Activated CD8-positive, alpha-beta memory T cell treated with anti-CD3 and anti-CD28 coated beads, Interleukin-2, amount 10 ng/mL, durations not matched to agents 7 days and 5 days (primary cell): Measurements from ENCODE around the gene EIPR1. TPM values are rescaled to one million over a fixed set of nuclear protein-coding genes. Genes with fewer than 3 reads are reported as not detected.

ENCODE experiments used
- ATAC-seq: fragments of 150-1000 bp; cut with Tn5 transposase; one replicate; pipeline ENCODE4 v1.10.0; 2021; ENCODE audit warnings: moderate library complexity
- CTCF ChIA-PET: fragments of 350-600 bp; sonication (Branson Sonifier 250); formaldehyde crosslinking; loops from one replicate; lab custom pipeline; 2021; ENCODE audit warnings: antibody characterized with exemption; lab: Charles Lee
- DNase-seq: peaks from one replicate; pipeline ENCODE4 v3.0.0-alpha.2; 2020
- H3K27ac Mint-ChIP-seq: one replicate; pipeline ENCODE4 v1.8.0; 2021; ENCODE audit warnings: mild to moderate bottlenecking, mixed read lengths
- H3K27me3 Mint-ChIP-seq: one replicate; pipeline ENCODE4 v1.8.0; 2021; ENCODE audit warnings: mixed read lengths
- H3K36me3 Mint-ChIP-seq: one replicate; pipeline ENCODE4 v1.8.0; 2021; ENCODE audit warnings: mild to moderate bottlenecking, mixed read lengths
- H3K4me1 Mint-ChIP-seq: one replicate; pipeline ENCODE4 v1.8.0; 2021; ENCODE audit warnings: mixed read lengths
- H3K4me3 Mint-ChIP-seq: one replicate; pipeline ENCODE4 v1.8.0; 2021; ENCODE audit warnings: mild to moderate bottlenecking, moderate library complexity, mixed read lengths
- H3K9me3 Mint-ChIP-seq: one replicate; pipeline ENCODE4 v1.8.0; 2022; ENCODE audit warnings: low read depth, mixed read lengths
- total RNA-seq, 2 experiments: library from RNA; stranded (reverse); gene quantifications; one replicate each; pipeline ENCODE4 v1.2.3, GENCODE V29; 2021

EIPR1 gene
- total RNA-seq, 2 experiments from 2014 or later = 40.7 to 44.7 TPM

DNA sequence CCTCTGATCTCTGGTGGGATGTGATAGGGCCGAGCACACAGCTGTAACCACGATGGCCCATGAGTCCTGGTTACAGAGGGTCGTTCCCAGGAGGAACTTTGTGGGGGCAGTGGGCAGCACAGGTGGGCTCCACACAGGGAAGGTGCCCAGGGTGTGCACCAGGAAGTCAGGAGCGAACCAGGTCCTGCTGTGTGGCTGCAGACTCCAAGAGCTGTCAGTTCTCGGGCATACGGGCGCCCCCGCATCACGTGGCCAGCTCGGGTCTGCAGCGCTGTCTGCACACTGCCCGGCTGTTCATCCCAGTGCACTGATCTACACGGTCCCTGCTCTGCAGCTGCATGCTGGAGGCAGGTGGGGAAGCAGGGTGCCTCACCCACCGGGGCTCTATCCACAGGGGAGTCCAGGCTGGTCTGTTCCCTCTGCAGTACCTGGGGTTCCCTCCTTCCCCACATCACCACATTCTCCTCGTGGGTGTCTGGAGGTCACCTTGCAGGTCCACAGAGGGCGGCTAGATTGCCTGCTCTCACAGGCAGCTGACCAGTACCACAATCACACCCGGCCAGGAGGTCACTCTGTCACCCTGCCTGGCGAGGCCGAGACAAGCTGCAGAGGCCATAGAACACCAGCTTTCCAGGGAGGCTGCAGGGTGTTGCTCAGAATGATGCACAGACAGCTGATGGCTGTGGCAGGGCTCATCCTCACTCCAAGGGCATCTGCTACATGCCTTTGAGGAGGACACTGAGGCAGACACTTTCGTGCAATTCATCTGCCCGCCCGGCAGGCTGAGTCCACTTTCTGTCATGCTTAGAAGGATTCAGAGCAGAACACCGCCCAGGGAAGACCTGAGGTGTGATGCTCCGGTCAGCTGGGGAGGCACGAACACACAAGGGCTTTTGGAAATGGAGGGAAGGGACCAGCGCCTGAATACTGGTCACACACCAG, 202.7 kb downstream of the EIPR1 start:
- H3K9me3 Mint-ChIP-seq = no peaks in the 10 kb centered on the region
- H3K27ac Mint-ChIP-seq = no peak overlapping the region
- H3K4me3 Mint-ChIP-seq = no peak overlapping the region
- ATAC-seq (no peak), DNase-seq (no peak)
- H3K27me3 Mint-ChIP-seq = no peaks in the 10 kb centered on the region
- CTCF ChIA-PET = no interaction called here
- peaks cover 2% of the 10 kb centered on the region for H3K36me3 Mint-ChIP-seq
- no peaks in the 10 kb centered on the region for H3K4me1 Mint-ChIP-seq

DNA sequence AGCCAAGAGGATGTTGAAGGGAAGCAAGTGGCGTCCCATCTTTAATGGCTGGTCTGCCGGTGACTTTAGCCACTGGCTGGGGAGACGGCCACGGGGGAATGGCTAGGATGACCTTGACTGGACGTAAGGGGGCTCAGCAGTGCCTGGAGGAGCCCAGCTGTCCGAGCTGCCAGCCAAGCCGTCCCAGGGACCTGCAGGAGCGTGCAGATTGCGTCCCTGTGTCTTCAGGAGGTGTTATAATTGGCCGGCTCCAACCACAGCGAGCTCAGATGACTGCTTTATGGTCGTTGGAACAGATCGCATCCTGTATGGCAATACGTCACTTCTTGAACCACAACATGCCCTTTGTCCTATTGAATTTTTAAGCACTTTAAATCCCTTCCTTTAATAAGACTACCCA, 204.6 kb downstream of the EIPR1 start:
- no peak overlapping the region for H3K27ac Mint-ChIP-seq
- CTCF ChIA-PET = no interaction called here
- ATAC-seq = no peak
- H3K27me3 Mint-ChIP-seq = no peaks in the 10 kb centered on the region
- H3K9me3 Mint-ChIP-seq = no peaks in the 10 kb centered on the region
- no peak overlapping the region for H3K4me3 Mint-ChIP-seq
- H3K4me1 Mint-ChIP-seq = peaks cover 2% of the 10 kb centered on the region
- peaks cover 2% of the 10 kb centered on the region for H3K36me3 Mint-ChIP-seq
- no peak for DNase-seq

DNA sequence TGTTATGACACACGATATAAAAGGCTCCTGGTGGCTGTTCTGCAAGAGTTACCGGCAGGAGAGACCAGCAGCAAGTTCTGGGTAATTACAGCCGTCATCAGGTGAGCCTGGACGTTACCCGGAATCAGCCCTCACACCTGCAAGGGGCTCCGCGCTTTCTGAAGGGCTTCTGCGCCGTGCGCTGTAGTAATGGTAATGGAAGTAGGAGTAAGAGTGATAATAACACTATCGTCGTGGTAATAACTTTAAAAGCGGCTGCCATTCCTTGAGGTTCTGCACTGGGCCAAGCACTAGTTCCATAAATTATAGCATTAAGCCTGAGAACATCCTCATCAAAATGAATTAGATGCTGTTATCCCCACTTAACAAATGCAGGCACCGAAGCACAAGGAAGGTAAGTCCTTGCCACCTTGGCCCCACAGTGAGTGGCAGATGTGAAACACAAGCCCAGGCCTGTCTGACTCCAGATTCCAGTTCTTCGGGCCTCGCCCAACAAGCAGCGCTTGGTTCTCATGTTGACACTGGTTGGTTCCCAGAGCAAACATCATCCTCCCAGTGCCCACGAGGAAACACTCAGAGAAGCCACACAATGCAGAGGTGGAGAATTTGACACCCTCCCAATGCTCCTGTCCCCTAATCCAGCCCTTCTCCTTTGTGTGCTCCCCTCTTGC, 205.2 kb downstream of the EIPR1 start:
- ATAC-seq (no peak), DNase-seq (no peak)
- peaks cover 3% of the 10 kb centered on the region for H3K4me1 Mint-ChIP-seq
- H3K4me3 Mint-ChIP-seq = no peak overlapping the region
- no peaks in the 10 kb centered on the region for H3K9me3 Mint-ChIP-seq
- peaks cover 2% of the 10 kb centered on the region for H3K36me3 Mint-ChIP-seq
- H3K27ac Mint-ChIP-seq = no peak overlapping the region
- H3K27me3 Mint-ChIP-seq = no peaks in the 10 kb centered on the region
- CTCF ChIA-PET = no interaction called here

DNA sequence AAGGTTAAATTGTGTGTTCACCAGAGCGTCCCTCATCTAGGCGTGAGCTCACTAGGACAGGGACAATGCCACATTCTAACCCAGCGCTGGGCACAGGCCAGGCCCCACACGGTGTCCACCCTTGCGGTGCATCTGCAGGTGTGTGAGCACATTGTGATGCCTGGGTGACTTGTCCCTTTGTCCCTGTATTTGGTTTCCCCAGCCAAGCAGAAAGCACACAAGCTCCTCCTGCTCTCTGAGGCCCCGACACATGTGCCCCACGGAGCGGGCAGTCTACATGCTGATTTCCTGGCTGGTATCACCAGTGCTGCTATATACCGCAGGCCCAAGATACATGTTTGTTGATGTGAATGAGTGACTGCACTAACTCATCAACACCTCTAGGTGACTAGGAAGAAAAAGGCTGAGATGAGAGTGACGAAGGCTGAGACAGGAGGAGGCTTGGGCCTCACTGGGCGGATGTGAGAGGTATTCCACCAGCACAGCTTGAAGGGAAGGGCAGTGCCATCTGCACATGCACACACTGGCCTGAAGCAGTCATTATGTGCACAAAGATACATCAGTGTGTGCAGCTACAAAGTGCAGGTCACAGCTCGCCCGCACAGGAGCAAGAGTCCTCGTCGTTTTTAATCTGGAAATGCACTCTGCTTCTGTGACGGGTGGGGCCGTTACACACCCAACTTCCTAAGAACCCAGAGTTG, 205.9 kb downstream of the EIPR1 start:
- Mint-ChIP-seq H3K36me3 (peaks cover 5% of the 10 kb centered on the region), H3K4me3 (no peak overlapping the region), H3K27ac (no peak overlapping the region), H3K4me1 (peaks cover 3% of the 10 kb centered on the region), H3K9me3 (no peaks in the 10 kb centered on the region), H3K27me3 (no peaks in the 10 kb centered on the region)
- CTCF ChIA-PET = no interaction called here
- ATAC-seq = no peak
- DNase-seq = no peak

DNA sequence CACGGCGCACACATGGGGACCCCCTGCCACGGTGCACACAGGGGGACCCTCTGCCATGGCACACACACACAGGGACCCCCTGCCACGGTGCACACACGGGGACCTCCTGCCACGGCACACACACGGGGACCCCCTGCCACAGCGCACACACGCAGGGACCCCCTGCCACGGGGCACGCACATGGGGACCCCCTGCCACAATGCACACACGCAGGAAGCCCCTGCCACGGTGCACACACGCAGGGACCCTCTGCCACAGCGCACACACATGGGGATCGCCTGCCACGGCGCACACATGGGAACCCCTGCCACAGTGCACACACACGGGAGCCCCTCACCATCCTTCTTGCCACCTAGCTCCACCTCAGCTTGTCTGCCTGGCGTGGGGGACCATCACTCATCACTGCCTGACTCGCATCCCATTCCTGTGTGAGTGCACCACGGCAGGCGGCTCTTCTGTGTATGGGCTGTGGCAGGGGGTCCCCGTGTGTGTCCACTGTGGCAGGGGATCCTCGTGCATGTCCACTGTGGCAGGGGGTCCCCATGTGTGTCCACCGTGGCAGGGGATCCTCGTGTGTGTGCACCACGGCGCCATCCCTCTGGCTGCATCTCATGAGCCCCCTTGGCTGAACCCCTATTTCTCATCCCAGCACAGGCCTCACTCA, 206.7 kb downstream of the EIPR1 start:
- no peak overlapping the region for H3K27ac Mint-ChIP-seq

DNA sequence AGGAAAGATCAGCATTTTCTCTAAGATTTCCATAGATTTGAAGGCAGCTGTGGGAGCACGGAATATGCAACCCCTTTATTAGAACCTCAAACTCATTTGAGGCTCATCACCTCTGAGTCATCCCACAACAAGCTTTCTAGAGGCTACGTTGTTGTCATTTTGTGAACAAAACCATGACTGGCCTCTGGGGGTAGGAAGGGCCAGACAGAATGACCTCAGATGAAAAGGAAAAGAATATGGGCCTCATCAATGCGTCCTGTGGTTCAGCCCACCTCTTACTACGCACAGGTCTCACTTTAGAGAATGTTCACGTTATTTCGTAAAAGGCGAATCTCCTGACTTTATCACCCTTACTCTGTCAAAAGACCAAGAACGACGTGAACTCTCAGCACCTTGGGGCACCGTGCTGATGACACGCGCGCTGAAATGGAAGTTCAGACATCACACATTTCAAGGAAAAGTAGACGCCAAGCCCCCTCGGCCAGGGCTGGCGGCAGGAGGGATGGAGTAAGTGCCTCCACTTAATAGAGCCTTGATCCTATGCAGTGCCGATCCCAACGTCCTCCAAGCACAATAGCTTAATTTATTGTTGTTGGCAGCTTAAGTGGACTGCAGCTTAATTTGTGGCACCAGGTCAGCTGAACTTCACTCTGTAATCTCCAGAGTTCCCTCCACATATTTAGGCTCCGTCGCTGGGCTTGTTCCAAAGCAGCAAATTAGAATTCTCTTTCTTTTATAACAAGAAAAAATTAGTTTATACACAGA, 208.3 kb downstream of the EIPR1 start:
- H3K9me3 Mint-ChIP-seq = peaks cover 5% of the 10 kb centered on the region
- ATAC-seq (no peak), DNase-seq (no peak)
- no peak overlapping the region for H3K4me3 Mint-ChIP-seq
- no peak overlapping the region for H3K27ac Mint-ChIP-seq
- CTCF ChIA-PET = no interaction called here
- no peaks in the 10 kb centered on the region for H3K27me3 Mint-ChIP-seq
- peaks cover 17% of the 10 kb centered on the region for H3K36me3 Mint-ChIP-seq
- H3K4me1 Mint-ChIP-seq = peaks cover 3% of the 10 kb centered on the region

More for the DNA sequence above, 206.7 kb downstream of the EIPR1 start:
- DNase-seq (no peak), ATAC-seq (no peak)
- Mint-ChIP-seq H3K36me3 (peaks cover 10% of the 10 kb centered on the region), H3K27me3 (no peaks in the 10 kb centered on the region), H3K4me1 (peaks cover 3% of the 10 kb centered on the region), H3K4me3 (no peak overlapping the region), H3K9me3 (no peaks in the 10 kb centered on the region)
- CTCF ChIA-PET = no interaction called here

DNA sequence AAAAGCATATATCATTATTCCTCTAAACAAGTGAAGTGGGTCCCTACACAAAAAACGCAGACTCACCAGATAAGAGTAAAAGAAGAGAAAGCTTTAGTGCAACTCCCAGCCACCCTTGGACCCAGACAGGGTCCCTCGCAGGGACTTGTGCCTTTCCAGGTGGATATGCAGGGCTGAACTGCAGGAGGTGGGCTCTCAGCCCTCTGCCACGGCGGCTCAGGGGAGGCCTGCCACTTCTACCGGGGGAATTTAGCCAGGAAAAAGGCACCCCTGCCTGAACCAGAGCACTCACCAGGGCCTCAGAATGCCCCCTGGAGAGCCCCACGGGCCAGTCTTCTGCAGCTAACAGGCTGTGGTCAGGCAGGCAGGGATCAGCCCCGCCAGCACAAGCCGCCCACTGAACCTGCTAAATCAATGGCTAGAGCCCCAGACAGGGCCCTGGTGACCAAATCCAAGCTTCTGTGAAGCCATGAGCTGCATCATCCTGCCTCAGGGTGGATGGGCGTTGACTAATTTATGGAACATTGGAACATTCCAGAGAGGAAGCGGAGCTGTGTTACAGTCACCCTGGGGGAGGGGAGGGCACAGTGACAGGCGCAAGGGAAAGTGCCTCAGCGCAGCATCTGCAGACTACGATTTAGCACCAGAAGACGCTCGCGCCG, 209.3 kb downstream of the EIPR1 start:
- CTCF ChIA-PET = no interaction called here
- Mint-ChIP-seq H3K27ac (no peak overlapping the region), H3K27me3 (no peaks in the 10 kb centered on the region), H3K4me3 (no peak overlapping the region), H3K36me3 (peaks cover 17% of the 10 kb centered on the region), H3K4me1 (peaks cover 3% of the 10 kb centered on the region), H3K9me3 (peaks cover 7% of the 10 kb centered on the region)
- ATAC-seq = no peak
- DNase-seq = no peak

DNA sequence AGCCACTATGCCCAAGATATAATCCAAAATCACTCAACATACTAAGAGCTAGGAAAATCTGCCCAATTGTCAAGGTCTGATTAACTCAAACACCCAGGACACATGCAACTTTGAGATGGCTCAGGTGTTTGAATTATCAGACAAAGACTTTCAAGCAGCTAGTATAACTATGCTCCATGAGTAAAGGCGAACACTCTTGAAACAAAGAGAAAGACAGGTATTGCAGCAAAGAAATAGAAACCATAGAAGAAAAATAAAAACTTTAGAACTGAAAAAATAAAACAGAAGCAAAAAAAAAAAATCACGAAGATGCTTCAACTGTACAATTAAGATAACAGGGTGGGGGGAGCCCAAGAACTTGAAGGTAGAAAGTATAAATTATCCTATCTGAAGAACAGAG, 214.2 kb downstream of the EIPR1 start:
- CTCF ChIA-PET = no interaction called here
- no peak for DNase-seq
- peaks cover 3% of the 10 kb centered on the region for H3K4me1 Mint-ChIP-seq
- H3K27ac Mint-ChIP-seq = no peak overlapping the region
- peaks cover 21% of the 10 kb centered on the region for H3K36me3 Mint-ChIP-seq
- H3K9me3 Mint-ChIP-seq = peaks cover 11% of the 10 kb centered on the region
- H3K4me3 Mint-ChIP-seq = no peak overlapping the region
- ATAC-seq = no peak
- H3K27me3 Mint-ChIP-seq = no peaks in the 10 kb centered on the region

DNA sequence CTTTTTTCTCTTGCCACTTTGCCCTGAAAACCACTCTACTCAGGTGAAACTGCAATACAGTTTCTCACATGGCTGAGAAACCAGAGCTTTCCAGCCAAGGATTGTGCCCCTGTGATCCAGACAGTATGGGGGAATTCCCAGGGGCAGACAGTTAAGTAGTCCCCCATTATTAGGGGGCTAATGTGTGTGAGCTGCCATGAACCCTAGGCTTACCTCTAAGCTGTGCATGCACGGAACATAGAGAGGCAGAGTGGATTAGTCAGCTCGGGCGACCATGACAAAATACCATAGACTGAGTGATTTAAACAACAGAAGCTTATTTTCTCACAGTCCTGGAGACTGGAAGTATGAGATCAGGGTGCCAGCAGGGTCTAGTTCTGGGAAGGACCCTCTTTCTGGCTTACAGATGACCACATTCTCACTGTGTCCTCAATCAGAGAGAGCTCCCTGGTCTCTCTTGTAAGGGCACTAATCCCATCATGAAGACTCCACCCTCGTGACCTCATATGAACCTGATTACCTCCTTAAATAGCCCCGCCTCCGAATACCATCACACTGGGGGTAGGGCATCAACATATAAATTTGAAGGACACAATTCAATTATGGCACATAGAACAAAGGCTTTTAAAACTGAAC, 215.1 kb downstream of the EIPR1 start:
- CTCF ChIA-PET = no interaction called here
- Mint-ChIP-seq H3K27ac (no peak overlapping the region), H3K9me3 (peaks cover 11% of the 10 kb centered on the region), H3K27me3 (no peaks in the 10 kb centered on the region), H3K4me1 (no peaks in the 10 kb centered on the region), H3K4me3 (no peak overlapping the region), H3K36me3 (peaks cover 23% of the 10 kb centered on the region)
- ATAC-seq (no peak), DNase-seq (no peak)

DNA sequence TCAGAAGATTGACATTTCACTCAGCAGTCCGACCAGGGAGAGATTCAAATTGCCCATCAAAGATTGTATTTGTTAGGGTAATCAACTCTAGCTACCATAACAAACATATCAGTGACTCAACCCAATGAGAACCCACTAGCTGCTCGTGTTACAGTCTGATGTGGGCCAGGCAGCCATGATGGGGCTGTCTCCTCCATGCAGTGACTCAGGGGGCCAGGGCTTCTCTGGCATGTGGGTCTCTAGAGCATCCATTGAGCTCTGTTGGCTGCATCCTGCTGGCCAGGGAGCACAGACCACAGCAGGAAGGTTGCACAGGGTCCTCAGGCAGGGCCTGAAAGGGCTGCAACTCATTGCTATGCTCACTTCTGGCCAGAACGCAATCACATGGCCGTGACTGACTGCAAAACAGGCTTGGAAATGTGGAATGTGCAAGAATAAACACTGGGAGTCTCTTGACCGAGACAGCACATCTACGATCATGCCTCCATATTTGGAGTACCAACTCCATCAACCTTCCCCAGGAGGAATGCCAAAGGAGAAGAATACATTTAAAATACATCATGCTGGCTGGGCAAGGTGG, 216.8 kb downstream of the EIPR1 start:
- Mint-ChIP-seq H3K4me3 (no peak overlapping the region), H3K4me1 (no peaks in the 10 kb centered on the region), H3K9me3 (peaks cover 11% of the 10 kb centered on the region), H3K27me3 (no peaks in the 10 kb centered on the region), H3K36me3 (peaks cover 14% of the 10 kb centered on the region), H3K27ac (no peak overlapping the region)
- DNase-seq (no peak), ATAC-seq (no peak)
- CTCF ChIA-PET = interaction anchor here (0.6 kb wide), 1 partner anchor 36 kb away, joined by 3 read pairs; no protein-coding TSS in a partner anchor

DNA sequence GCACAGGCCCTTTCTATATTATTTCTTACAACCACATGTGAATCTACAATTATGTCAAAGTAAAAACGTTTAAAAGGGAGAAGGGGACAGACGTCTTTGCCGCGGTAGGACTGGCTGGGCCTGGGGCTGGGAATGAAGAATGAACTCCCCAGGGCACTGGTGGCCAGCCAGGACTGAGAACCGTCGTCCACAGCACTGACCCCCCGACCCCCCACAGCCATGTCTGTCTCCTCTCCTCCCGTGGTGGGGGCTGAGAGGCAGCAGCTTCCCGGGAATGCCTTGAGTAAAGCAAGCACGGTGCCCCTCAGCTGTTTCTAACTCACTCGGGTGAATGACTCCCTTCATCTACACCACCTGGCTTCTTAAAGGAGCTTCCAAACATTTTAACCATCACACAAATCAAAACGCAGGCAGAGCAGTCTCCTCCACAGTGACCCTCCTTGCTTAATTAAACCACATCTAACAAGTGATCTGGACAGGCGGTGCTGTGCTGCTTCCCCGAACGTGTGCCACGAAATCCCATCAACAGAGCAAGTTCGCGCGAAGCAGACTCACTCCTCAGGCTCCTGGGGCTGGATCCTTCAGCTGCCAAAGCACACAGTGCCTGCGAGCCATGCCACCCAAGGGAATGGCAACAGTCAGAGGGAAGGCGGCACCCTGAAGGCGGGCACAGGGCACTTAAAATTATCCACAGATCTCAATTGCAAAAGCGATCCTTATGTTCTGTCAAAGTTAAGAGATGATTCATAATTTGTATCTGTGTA, 217.7 kb downstream of the EIPR1 start:
- DNase-seq = no peak
- no peaks in the 10 kb centered on the region for H3K27me3 Mint-ChIP-seq
- no peaks in the 10 kb centered on the region for H3K4me1 Mint-ChIP-seq
- H3K9me3 Mint-ChIP-seq = peaks cover 8% of the 10 kb centered on the region
- peaks cover 7% of the 10 kb centered on the region for H3K36me3 Mint-ChIP-seq
- H3K27ac Mint-ChIP-seq = no peak overlapping the region
- no peak overlapping the region for H3K4me3 Mint-ChIP-seq
- no peak for ATAC-seq
- CTCF ChIA-PET = no interaction called here
